ENCODE results near the gene PCGF6.

PCGF6 gene

GRCh38 chr10:103280506-103280905 is 70.4 kb downstream of the PCGF6 start:
- WGBS (ENCODE audit: insufficient coverage, insufficient read length): no CpG with 5 or more reads among the region's 2 CpGs

GRCh38 chr10:103280031-103280430 is 70.9 kb downstream of the PCGF6 start:
- no CpG with 5 or more reads among the region's 3 CpGs for WGBS (ENCODE audit: insufficient coverage, insufficient read length)
- no peak for DNase-seq (ENCODE audit: low read depth, low spot score)
- no peak overlapping the region for H3K4me3 ChIP-seq (ENCODE audit: low read length)
- no peak overlapping the region for H3K27ac ChIP-seq (ENCODE audit: low read length)
- H3K9me3 ChIP-seq (ENCODE audit: control insufficient read depth, insufficient read depth, low read length): no peaks in the 10 kb centered on the region
- H3K4me1 ChIP-seq (ENCODE audit: control insufficient read depth, insufficient read depth, low read length): peaks cover 5% of the 10 kb centered on the region
- H3K27me3 ChIP-seq (ENCODE audit: control insufficient read depth, insufficient read depth, low read length): peaks cover 22% of the 10 kb centered on the region
- no peaks in the 10 kb centered on the region for H3K36me3 ChIP-seq (ENCODE audit: control insufficient read depth, insufficient read depth, low read length)

More at GRCh38 chr10:103280506-103280905, 70.4 kb downstream of the PCGF6 start:
- no peak overlapping the region for H3K27ac ChIP-seq (ENCODE audit: low read length)
- peaks cover 22% of the 10 kb centered on the region for H3K27me3 ChIP-seq (ENCODE audit: control insufficient read depth, insufficient read depth, low read length)
- no peaks in the 10 kb centered on the region for H3K9me3 ChIP-seq (ENCODE audit: control insufficient read depth, insufficient read depth, low read length)
- H3K4me3 ChIP-seq (ENCODE audit: low read length): no peak overlapping the region
- H3K36me3 ChIP-seq (ENCODE audit: control insufficient read depth, insufficient read depth, low read length): no peaks in the 10 kb centered on the region
- DNase-seq (ENCODE audit: low read depth, low spot score): no peak
- peaks cover 5% of the 10 kb centered on the region for H3K4me1 ChIP-seq (ENCODE audit: control insufficient read depth, insufficient read depth, low read length)

- DNase-seq (ENCODE audit: low read depth, low spot score): no peak
- Histone ChIP-seq H3K36me3 (ENCODE audit: control insufficient read depth, insufficient read depth, low read length) (no peaks in the 10 kb centered on the region), H3K27ac (ENCODE audit: low read length) (no peak overlapping the region), H3K9me3 (ENCODE audit: control insufficient read depth, insufficient read depth, low read length) (no peaks in the 10 kb centered on the region), H3K4me1 (ENCODE audit: control insufficient read depth, insufficient read depth, low read length) (peaks cover 5% of the 10 kb centered on the region), H3K27me3 (ENCODE audit: control insufficient read depth, insufficient read depth, low read length) (peaks cover 22% of the 10 kb centered on the region), H3K4me3 (ENCODE audit: low read length) (no peak overlapping the region)
- WGBS (ENCODE audit: insufficient coverage, insufficient read length): no CpG with 5 or more reads among the region's 11 CpGs
Observed at GRCh38 chr10:103278862-103279298, 72.1 kb downstream of the PCGF6 start.

- Histone ChIP-seq H3K4me3 (ENCODE audit: low read length) (no peak overlapping the region), H3K4me1 (ENCODE audit: control insufficient read depth, insufficient read depth, low read length) (peaks cover 5% of the 10 kb centered on the region), H3K27ac (ENCODE audit: low read length) (no peak overlapping the region), H3K9me3 (ENCODE audit: control insufficient read depth, insufficient read depth, low read length) (no peaks in the 10 kb centered on the region), H3K27me3 (ENCODE audit: control insufficient read depth, insufficient read depth, low read length) (peaks cover 22% of the 10 kb centered on the region), H3K36me3 (ENCODE audit: control insufficient read depth, insufficient read depth, low read length) (no peaks in the 10 kb centered on the region)
- no peak for DNase-seq (ENCODE audit: low read depth, low spot score)
- no CpG with 5 or more reads among the region's 12 CpGs for WGBS (ENCODE audit: insufficient coverage, insufficient read length)
Observed at GRCh38 chr10:103278537-103278823, 72.5 kb downstream of the PCGF6 start.

DNA sequence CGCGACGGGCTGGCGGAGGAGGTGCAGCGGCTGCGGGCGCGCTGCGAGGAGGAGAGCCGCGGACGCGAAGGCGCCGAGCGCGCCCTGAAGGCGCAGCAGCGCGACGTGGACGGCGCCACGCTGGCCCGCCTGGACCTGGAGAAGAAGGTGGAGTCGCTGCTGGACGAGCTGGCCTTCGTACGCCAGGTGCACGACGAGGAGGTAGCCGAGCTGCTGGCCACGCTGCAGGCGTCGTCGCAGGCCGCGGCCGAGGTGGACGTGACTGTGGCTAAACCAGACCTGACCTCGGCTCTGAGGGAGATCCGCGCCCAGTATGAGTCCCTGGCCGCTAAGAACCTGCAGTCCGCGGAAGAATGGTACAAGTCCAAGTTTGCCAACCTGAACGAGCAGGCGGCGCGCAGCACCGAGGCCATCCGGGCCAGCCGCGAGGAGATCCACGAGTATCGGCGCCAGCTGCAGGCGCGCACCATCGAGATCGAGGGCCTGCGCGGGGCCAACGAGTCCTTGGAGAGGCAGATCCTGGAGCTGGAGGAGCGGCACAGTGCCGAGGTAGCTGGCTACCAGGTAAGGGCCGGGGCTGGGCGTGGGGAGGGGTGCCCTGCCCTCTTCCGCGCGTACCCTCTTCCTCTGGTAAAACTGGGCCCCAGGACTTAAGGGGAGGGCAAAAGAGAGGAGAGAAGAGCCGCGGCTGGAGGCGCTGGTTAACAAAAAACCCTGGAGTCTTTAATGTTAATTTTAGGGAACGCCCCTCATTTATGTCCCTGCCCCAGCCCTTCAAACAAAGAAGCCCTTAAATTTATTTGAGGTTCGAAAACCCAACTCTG is 73.0 kb downstream of the PCGF6 start:
- Histone ChIP-seq H3K27me3 (ENCODE audit: control insufficient read depth, insufficient read depth, low read length) (peaks cover 22% of the 10 kb centered on the region), H3K27ac (ENCODE audit: low read length) (no peak overlapping the region), H3K36me3 (ENCODE audit: control insufficient read depth, insufficient read depth, low read length) (no peaks in the 10 kb centered on the region), H3K4me1 (ENCODE audit: control insufficient read depth, insufficient read depth, low read length) (peaks cover 5% of the 10 kb centered on the region), H3K9me3 (ENCODE audit: control insufficient read depth, insufficient read depth, low read length) (no peaks in the 10 kb centered on the region), H3K4me3 (ENCODE audit: low read length) (peak overlapping the region; percentile 27)
- no CpG with 5 or more reads among the region's 76 CpGs for WGBS (ENCODE audit: insufficient coverage, insufficient read length)
- DNase-seq (ENCODE audit: low read depth, low spot score): no peak

GRCh38 chr10:103276896-103277712 is 73.8 kb downstream of the PCGF6 start, which contains the start of gene INA:
Gene INA (plus strand): TSS chr10:103277138. CDS start chr10:103277212, 74 bp downstream.
- no CpG with 5 or more reads among the region's 105 CpGs for WGBS (ENCODE audit: insufficient coverage, insufficient read length)
- H3K27me3 ChIP-seq (ENCODE audit: control insufficient read depth, insufficient read depth, low read length): peaks cover 22% of the 10 kb centered on the region
- DNase-seq (ENCODE audit: low read depth, low spot score): no peak

DNA sequence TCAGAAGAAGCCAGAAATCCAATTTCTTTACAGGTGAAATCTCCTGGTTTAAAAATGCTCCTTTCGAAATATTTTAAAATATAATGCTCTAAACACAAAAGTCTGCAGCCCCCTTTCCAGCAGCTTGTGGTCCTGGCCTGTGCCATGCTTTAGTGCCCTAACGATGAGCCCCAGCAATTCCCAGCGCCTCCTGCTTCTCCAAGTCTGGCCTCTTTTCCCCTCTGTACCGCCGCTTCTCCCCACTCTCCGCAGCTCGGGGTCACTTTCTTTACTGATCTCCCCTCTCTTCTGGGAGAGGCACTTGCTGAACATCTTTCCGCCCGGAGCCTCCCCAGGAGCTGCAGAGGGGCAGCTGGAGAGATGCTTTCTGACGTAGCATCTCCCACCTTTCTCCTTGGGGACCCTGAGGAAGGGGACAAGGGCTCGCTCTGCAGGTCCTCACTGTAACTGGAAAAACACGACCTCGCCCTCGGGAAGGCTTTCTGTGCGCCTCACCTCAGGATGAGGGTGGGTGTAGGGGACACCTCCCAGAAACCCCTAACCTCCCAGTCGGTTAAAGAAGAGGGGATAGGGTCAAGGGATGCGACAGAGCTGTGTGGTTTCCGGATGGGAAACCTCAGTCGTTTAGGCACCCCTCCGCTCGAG is 74.6 kb downstream of the PCGF6 start:
- no peak overlapping the region for H3K27ac ChIP-seq (ENCODE audit: low read length)
- peaks cover 3% of the 10 kb centered on the region; the same call in 1 of the 2 replicates for H3K4me1 ChIP-seq (ENCODE audit: control insufficient read depth, insufficient read depth, low read length)
- no peaks in the 10 kb centered on the region for H3K9me3 ChIP-seq (ENCODE audit: control insufficient read depth, insufficient read depth, low read length)
- peak overlapping the region; percentile 27; the same call in 1 of the 2 replicates for H3K4me3 ChIP-seq (ENCODE audit: low read length)
- no CpG with 5 or more reads among the region's 21 CpGs for WGBS (ENCODE audit: insufficient coverage, insufficient read length)
- peaks cover 22% of the 10 kb centered on the region for H3K27me3 ChIP-seq (ENCODE audit: control insufficient read depth, insufficient read depth, low read length)
- no peak for DNase-seq (ENCODE audit: low read depth, low spot score)
- no peaks in the 10 kb centered on the region for H3K36me3 ChIP-seq (ENCODE audit: control insufficient read depth, insufficient read depth, low read length)

More at GRCh38 chr10:103276896-103277712, 73.8 kb downstream of the PCGF6 start, which contains the start of gene INA:
- H3K27ac ChIP-seq (ENCODE audit: low read length): no peak within 1 kb of the TSS
- no peaks in the 10 kb centered on the region for H3K36me3 ChIP-seq (ENCODE audit: control insufficient read depth, insufficient read depth, low read length)
- peak within 1 kb of the TSS; percentile 27 for H3K4me3 ChIP-seq (ENCODE audit: low read length)
- H3K9me3 ChIP-seq (ENCODE audit: control insufficient read depth, insufficient read depth, low read length): no peaks in the 10 kb centered on the region
- H3K4me1 ChIP-seq (ENCODE audit: control insufficient read depth, insufficient read depth, low read length): peaks cover 5% of the 10 kb centered on the region

DNA sequence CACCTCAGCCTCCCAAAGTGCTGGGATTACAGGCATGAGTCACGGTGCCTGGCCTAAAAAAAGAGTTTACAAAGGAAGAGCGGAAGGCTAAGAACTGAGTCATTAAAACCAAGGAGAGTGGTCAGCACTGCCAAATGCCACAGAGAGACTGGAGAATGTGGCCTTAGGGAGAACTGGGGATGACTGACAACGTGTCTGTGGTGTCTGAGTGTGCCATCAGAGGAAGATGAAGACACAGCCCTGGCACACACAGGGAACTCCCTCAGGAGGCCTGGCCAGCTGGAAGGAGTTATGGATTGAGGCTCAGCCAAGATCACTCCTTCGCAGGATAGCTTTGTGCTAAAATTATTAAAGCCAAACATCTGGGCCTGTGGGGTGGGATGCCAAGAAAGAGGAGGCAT is 77.9 kb downstream of the PCGF6 start:
- peaks cover 16% of the 10 kb centered on the region for H3K27me3 ChIP-seq (ENCODE audit: control insufficient read depth, insufficient read depth, low read length)
- H3K9me3 ChIP-seq (ENCODE audit: control insufficient read depth, insufficient read depth, low read length): no peaks in the 10 kb centered on the region
- no peak for DNase-seq (ENCODE audit: low read depth, low spot score)
- H3K4me1 ChIP-seq (ENCODE audit: control insufficient read depth, insufficient read depth, low read length): peaks cover 3% of the 10 kb centered on the region; the same call in 1 of the 2 replicates
- no peak overlapping the region for H3K4me3 ChIP-seq (ENCODE audit: low read length)
- no CpG with 5 or more reads among the region's 4 CpGs for WGBS (ENCODE audit: insufficient coverage, insufficient read length)
- H3K27ac ChIP-seq (ENCODE audit: low read length): no peak overlapping the region
- H3K36me3 ChIP-seq (ENCODE audit: control insufficient read depth, insufficient read depth, low read length): no peaks in the 10 kb centered on the region

GRCh38 chr10:103265717-103266329 is 85.1 kb downstream of the PCGF6 start:
- Histone ChIP-seq H3K9me3 (ENCODE audit: control insufficient read depth, insufficient read depth, low read length) (no peaks in the 10 kb centered on the region), H3K4me3 (ENCODE audit: low read length) (no peak overlapping the region), H3K27me3 (ENCODE audit: control insufficient read depth, insufficient read depth, low read length) (no peaks in the 10 kb centered on the region), H3K36me3 (ENCODE audit: control insufficient read depth, insufficient read depth, low read length) (no peaks in the 10 kb centered on the region), H3K27ac (ENCODE audit: low read length) (no peak overlapping the region), H3K4me1 (ENCODE audit: control insufficient read depth, insufficient read depth, low read length) (no peaks in the 10 kb centered on the region)
- no CpG with 5 or more reads among the region's 11 CpGs for WGBS (ENCODE audit: insufficient coverage, insufficient read length)
- DNase-seq (ENCODE audit: low read depth, low spot score): no peak

DNA sequence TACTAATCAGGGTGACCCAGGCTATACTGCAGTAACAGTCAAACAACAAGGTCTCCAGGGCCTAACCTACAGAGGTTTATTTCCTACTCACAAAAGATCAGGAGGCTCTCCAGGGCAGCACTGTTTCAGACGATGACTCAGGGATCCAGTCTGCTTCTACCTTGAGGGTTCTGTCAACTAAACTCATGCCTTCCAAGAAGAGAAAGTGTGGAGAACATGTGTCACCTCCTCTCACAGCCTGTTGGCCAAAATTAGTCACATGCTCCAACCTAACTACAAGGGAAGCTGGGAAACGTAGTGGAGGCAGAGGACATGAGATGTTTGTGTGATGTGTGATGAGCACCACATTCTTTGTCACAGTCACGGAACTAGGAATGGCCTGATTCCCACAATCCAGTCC is 88.7 kb downstream of the PCGF6 start:
- no peaks in the 10 kb centered on the region for H3K36me3 ChIP-seq (ENCODE audit: control insufficient read depth, insufficient read depth, low read length)
- H3K9me3 ChIP-seq (ENCODE audit: control insufficient read depth, insufficient read depth, low read length): no peaks in the 10 kb centered on the region
- H3K4me3 ChIP-seq (ENCODE audit: low read length): no peak overlapping the region
- no CpG with 5 or more reads among the region's 3 CpGs for WGBS (ENCODE audit: insufficient coverage, insufficient read length)
- no peaks in the 10 kb centered on the region for H3K4me1 ChIP-seq (ENCODE audit: control insufficient read depth, insufficient read depth, low read length)
- no peaks in the 10 kb centered on the region for H3K27me3 ChIP-seq (ENCODE audit: control insufficient read depth, insufficient read depth, low read length)
- no peak for DNase-seq (ENCODE audit: low read depth, low spot score)
- no peak overlapping the region for H3K27ac ChIP-seq (ENCODE audit: low read length)

All from iPS DF 6.9 (cell line).